Tibial artery (tissue), 4 donors: ENCODE data around the gene FOXD1.

Experiments used
- DNase-seq, 2 donors: peaks; one replicate each; pipeline ENCODE4 v3.0.0-alpha.2; 2019
- H3K27ac ChIP-seq, 2 donors: fragments of 200-600 bp; sonication (generic) in 1 of 2; 1 replicate in 1 of 2; 2 replicates in 1 of 2; pipeline ENCODE4 v1.5.1; 2018 to 2019; ENCODE audit warnings: mild to moderate bottlenecking in 1 of 2
- H3K27me3 ChIP-seq, 2 donors: fragments of 200-600 bp; sonication (generic) in 1 of 2; one replicate each; pipeline versions ENCODE4 v1.5.1 to v1.6.0; 2016 to 2019
- H3K36me3 ChIP-seq, 3 donors: fragments of 200-600 bp; sonication (generic) in 2 of 3; one replicate each; pipeline ENCODE4 v1.5.1; 2016 to 2019; ENCODE audit warnings: mild to moderate bottlenecking in 2 of 3
- H3K4me1 ChIP-seq, 4 donors: fragments of 200-600 bp; sonication (generic) in 2 of 4; 1 replicate in 3 of 4; 2 replicates in 1 of 4; pipeline ENCODE4 v1.5.1; 2016 to 2019
- H3K4me3 ChIP-seq, 2 donors: fragments of 200-600 bp; sonication (generic) in 1 of 2; 1 replicate in 1 of 2; 2 replicates in 1 of 2; pipeline ENCODE4 v1.5.1; 2018 to 2019; ENCODE audit warnings: mild to moderate bottlenecking in 2 of 2
- H3K9me3 ChIP-seq, 3 donors: fragments of 200-600 bp; sonication (generic) in 1 of 3; one replicate each; pipeline ENCODE4 v1.5.1; 2016 to 2019
- CTCF ChIP-seq, 2 experiments: fragments of 200-600 bp in 1 of 2; fragments of 450-650 bp in 1 of 2; IDR thresholded peaks; one replicate each; pipeline ENCODE4 v1.5.1; 2017 to 2019; ENCODE audit warnings: antibody characterized with exemption in 2 of 2, mild to moderate bottlenecking in 1 of 2, moderate library complexity in 1 of 2
- intact Hi-C: fragments of 100-400 bp; cut with DNase I; formaldehyde crosslinking; loops from one replicate; pipeline ENCODE4 v1.15.0; 2023; ENCODE audit warnings: low total_unique reads

FOXD1 gene

GRCh38 chr5:73437101-73437776 is 11.3 kb downstream of the FOXD1 start:
- intact Hi-C loops = loop anchor here (2.0 kb wide), 1 partner anchor 14 kb away; no protein-coding TSS in a partner anchor

GRCh38 chr5:73436535-73437100 is 12.0 kb downstream of the FOXD1 start:
- Histone ChIP-seq H3K27ac (peak overlapping the region in 1 of 2 donors; percentile 12), H3K4me1 (peaks cover 0 to 15% (median 13%) of the 10 kb centered on the region in 4 donors), H3K4me3 (peak overlapping the region; percentile 23), H3K9me3 (no peaks in the 10 kb centered on the region), H3K36me3 (no peaks in the 10 kb centered on the region), H3K27me3 (peaks cover 8 to 97% of the 10 kb centered on the region in 2 donors)
- intact Hi-C loops = loop anchor here (2.0 kb wide), 1 partner anchor 14 kb away; no protein-coding TSS in a partner anchor
- TF ChIP-seq CTCF (IDR thresholded peaks at IDR 0.05) = no peak
- no peak for DNase-seq

More at GRCh38 chr5:73437101-73437776, 11.3 kb downstream of the FOXD1 start:
- no peak for DNase-seq
- Histone ChIP-seq H3K27me3 (peaks cover 8 to 97% of the 10 kb centered on the region in 2 donors), H3K4me3 (peak overlapping the region; percentile 23), H3K36me3 (no peaks in the 10 kb centered on the region), H3K27ac (peak overlapping the region in 1 of 2 donors; percentile 12), H3K9me3 (no peaks in the 10 kb centered on the region), H3K4me1 (peaks cover 0 to 15% (median 13%) of the 10 kb centered on the region in 4 donors)
- no peak for TF ChIP-seq CTCF (IDR thresholded peaks at IDR 0.05)

- Histone ChIP-seq H3K4me3 (no peak overlapping the region), H3K27me3 (peaks cover 8 to 91% of the 10 kb centered on the region in 2 donors)
- intact Hi-C loops = loop anchor here (2.0 kb wide), 1 partner anchor 15 kb away; no protein-coding TSS in a partner anchor
Observed at GRCh38 chr5:73435759-73436534, 12.6 kb downstream of the FOXD1 start.

GRCh38 chr5:73434907-73435306 is 13.7 kb downstream of the FOXD1 start:
- no peaks in the 10 kb centered on the region for H3K36me3 ChIP-seq
- no peak for DNase-seq
- TF ChIP-seq CTCF (IDR thresholded peaks at IDR 0.05) = no peak
- no peak overlapping the region for H3K27ac ChIP-seq
- H3K4me3 ChIP-seq = no peak overlapping the region
- H3K27me3 ChIP-seq = peaks cover 5 to 88% of the 10 kb centered on the region in 2 donors
- intact Hi-C loops = no loop called here
- no peaks in the 10 kb centered on the region for H3K9me3 ChIP-seq
- H3K4me1 ChIP-seq = peaks cover 0 to 15% (median 13%) of the 10 kb centered on the region in 4 donors

More at GRCh38 chr5:73435759-73436534, 12.6 kb downstream of the FOXD1 start:
- no peak for DNase-seq
- Histone ChIP-seq H3K36me3 (no peaks in the 10 kb centered on the region), H3K27ac (no peak overlapping the region), H3K9me3 (no peaks in the 10 kb centered on the region), H3K4me1 (peaks cover 0 to 15% (median 13%) of the 10 kb centered on the region in 4 donors)
- no peak for TF ChIP-seq CTCF (IDR thresholded peaks at IDR 0.05)

DNA sequence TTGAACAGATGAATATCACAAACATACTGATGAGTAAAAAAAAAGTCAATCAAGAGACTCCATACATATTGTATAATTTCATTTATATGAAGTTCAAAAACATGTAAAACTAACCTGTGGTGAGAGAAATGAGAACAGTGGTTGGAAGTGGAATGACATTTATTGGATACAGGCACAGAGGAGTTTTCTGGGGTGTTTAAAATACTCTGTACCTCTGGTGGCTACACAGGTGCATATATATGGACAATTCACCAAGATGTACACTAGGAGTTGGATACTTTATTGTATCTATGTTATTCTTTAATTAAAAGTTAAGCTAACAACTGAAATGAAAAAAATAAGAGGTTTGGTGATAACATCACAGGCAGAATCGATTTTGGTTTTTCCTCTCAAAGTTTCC is 14.1 kb downstream of the FOXD1 start:
- Histone ChIP-seq H3K4me3 (no peak overlapping the region), H3K36me3 (no peaks in the 10 kb centered on the region), H3K27me3 (peaks cover 5 to 84% of the 10 kb centered on the region in 2 donors), H3K9me3 (no peaks in the 10 kb centered on the region), H3K27ac (no peak overlapping the region), H3K4me1 (peaks cover 0 to 15% (median 13%) of the 10 kb centered on the region in 4 donors)
- DNase-seq = no peak
- TF ChIP-seq CTCF (IDR thresholded peaks at IDR 0.05) = no peak
- intact Hi-C loops = no loop called here
